NCI-H524 (cell line): Measurements from ENCODE around the gene PNKP.

Experiments used
- DNase-seq, 2 experiments: peaks; one replicate each; lab custom pipeline; 2025; lab: John Stamatoyannopoulos, UW

PNKP gene

DNA sequence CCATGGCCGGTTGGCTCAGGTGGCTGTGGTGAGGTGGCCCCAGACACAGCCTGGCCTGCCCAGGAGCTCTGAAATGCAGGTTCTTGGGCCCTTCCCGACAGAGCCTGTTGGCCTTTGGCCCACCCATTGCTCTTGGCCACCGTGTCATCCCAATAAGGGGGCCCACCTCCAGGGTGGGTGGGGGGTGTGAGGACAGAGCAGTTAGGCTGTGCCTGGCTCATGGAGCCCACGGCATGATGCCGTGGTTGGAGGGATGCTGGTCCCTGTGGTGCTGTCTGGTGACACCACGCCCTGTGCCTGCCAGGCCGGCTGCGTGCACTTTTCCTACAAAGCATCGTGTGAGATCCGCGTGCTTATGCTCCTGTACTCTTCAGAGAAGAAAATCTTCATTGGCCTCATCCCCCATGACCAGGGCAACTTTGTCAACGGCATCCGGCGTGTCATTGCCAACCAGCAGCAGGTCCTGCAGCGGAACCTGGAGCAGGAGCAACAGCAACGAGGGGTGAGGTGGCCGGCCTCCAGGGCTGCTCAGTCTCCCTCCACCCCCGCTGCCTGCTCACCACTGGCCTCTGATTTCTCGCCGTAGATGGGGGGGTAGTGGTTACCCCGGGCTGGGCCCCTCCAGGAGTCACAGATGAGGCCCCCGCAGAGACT is 7.6 kb downstream of the PNKP start:
- DNase-seq = no peak

DNA sequence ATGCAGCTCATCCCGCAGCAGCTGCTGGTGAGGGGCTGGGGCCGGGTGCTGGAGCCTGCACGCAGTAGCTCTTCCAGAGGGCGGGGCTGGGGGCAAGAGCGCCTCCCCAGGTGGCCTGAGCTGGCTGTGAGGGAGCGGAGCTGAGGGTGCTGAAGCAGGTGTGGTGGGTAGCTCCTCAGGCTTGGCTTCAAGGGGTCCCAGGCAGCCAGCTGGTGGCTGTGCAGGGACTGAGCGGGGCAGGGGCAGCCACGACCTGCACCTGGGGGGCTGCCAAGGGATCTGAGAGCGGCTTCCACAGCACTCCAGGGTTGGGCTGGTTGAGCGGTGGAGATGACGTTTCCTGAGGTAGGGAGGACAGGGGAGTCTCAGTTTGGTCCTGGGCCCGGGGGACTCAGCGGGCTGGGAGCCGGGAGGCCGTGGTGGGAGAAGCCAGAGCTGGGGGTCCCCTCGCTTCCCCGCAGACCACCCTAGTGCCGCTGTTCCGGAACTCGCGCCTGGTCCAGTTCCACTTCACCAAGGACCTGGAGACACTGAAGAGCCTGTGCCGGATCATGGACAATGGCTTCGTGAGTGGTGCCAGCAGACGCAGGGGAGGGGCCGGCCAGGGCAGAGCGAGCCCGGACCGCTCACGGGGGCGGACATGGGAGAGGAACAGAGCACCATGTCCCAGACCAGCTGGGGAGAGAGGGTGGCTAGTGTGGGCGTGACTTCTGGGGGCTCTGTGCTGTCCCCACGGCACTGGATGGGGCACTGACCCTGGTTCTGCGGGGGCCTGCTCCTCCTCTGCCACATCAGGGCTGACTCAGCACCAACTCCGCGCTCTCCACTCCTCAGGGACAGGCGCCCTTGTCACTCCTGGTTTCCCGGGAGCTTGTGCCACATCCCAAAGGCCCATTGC is 9.0 kb downstream of the PNKP start:
- DNase-seq = no peak

DNA sequence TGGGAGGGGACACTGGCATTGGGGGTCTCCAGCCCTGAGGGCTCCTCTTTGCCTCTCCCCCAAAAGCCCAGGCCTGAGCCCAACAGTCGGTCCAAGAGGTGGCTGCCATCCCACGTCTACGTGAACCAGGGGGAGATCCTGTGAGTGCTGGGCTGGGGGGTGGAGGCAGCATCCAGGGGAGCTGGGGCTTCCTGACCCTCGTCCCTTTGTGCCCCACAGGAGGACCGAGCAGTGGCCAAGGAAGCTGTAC is 9.6 kb downstream of the PNKP start:
- DNase-seq = no peak

DNA sequence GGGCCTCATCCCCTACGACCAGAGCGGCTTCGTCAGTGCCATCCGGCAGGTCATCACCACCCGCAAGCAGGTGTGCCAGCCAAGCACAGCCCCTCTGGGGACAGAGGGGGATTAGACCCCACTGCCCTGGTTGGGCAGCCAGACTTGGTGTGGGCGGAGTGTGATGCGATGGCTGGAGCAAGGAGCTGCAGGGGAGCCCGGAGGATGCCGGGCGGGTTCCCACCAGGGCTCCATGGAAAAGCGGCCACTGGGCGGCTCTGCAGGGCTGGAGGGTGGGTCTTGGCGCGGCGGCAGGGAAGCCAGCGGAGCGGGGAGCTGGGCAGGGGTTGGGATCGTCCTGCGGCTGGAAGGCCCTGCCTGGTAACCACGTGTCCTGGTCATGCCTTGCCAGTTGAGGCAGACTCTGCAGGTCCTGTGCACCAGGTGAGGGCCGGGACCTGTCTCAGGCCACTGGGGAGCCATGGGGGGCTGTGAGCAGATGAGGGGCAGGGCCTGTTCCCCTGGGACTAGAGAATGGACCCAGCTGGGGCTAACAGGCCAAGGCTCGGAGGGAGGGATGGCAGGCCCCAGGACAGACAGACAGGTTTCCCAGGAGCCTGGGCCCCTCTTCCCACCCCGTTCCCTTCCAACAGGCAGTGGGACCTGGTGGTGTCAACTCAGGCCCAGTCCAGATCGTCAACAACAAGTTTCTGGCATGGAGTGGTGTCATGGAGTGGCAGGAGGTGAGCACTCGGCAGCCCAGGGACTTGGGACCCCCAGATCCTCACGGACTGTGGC is 10.1 kb downstream of the PNKP start:
- no peak for DNase-seq

GRCh38 chr19:49856574-49857021 is 10.8 kb downstream of the PNKP start:
- DNase-seq = no peak

DNA sequence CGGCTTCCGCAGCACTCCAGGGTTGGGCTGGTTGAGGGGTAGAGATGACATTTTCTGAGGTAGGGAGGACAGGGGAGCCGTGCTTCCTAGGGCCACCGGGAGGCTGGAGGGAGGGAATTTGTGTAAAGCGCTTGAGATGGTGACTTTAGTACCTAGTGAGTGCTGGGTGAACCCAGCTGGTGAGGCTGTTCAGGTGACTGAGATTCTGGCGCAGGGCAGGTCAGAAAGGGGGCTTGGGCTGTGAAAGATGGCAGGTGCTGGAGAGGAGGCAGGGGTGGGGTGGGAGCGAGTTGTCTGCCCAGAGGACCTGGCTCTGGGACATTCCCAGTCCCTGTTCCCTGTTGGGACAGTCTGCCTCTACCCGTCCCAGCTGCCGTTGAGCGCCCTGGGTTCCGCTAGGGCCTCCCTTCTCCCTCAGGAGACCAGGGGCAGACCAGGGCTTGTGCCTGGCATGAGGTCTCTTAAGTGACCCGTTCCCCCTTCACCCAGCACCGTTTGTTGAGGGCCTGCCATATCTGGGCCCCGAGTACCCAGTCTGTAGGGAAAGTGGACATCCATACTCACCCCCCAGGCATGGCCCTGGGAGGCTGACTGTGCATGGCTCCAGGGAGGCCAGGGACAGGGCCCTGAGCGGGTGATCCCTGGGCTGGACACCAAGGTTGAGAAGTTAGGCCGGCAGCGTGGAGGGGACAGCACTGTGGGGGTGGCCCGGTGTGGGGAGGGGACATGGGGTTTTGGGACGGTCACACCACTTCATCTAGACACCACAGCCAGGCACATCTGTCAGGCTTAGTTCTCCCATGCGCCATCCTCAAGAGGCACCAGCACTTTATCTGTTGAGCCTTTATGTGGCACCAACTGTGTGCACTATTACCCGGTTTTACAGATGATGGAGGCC is 11.5 kb downstream of the PNKP start:
- DNase-seq = no peak

- DNase-seq = no peak
Observed at GRCh38 chr19:49855277-49855675, 12.1 kb downstream of the PNKP start.

DNA sequence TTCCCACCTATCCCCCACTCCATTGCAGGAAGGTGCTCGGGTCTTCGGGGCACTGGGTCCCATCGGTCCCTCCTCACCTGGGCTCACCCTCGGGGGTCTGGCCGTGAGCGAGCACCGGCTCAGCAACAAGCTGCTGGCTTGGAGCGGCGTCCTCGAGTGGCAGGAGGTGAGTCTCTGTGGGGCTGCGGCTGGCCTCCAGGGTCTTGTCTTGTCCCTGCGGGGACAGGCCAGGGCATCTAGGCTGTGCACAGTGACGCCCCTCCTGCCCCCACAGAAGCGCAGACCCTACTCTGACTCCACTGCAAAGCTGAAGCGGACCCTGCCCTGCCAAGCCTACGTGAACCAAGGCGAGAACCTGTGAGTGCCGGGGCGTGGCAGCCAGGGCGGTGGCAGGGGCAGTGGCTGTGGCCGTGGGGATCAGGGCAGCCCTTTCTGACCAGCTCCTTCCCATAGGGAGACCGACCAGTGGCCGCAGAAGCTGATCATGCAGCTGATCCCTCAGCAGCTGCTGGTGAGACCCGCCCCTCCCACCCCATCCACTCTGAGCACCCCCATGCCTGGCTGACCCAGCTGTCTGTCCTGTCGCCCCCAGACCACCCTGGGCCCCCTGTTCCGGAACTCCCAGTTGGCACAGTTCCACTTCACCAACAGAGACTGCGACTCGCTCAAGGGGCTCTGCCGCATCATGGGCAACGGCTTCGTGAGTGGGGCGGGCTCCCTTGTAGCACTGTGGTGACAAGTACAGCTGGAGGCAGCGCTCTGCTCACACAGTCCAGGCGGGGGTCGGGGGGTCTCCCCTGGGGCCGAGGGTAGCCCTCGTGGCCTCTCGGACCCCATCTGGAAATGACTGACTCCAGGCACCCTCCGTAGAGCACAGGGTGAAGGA is 12.8 kb downstream of the PNKP start:
- DNase-seq = no peak

GRCh38 chr19:49853852-49854377 is 13.5 kb downstream of the PNKP start:
- DNase-seq = no peak

DNA sequence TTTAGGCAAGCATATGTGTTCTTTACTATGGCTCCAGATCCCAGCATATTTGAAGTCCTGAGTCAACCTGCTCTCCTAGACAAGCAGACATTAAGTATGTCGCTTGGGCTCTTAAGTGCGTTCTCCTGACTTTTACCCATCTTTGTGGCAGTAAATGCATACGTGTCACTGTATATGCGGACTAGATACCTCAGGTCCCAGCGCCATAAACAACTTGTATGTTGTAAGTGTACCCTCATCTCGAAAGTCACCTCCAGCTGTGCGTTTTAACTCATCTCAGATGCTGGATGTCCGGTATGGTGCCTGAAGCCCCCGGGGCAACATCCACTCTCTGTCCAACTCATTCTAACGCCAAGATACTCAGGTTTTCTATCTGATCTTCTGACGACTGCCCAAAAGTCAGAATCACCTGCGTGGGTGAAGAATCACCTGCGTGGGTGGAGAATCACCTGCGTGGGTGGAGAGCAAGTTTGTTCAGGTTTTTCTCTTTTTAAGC is 14.7 kb downstream of the PNKP start:
- no peak for DNase-seq

DNA sequence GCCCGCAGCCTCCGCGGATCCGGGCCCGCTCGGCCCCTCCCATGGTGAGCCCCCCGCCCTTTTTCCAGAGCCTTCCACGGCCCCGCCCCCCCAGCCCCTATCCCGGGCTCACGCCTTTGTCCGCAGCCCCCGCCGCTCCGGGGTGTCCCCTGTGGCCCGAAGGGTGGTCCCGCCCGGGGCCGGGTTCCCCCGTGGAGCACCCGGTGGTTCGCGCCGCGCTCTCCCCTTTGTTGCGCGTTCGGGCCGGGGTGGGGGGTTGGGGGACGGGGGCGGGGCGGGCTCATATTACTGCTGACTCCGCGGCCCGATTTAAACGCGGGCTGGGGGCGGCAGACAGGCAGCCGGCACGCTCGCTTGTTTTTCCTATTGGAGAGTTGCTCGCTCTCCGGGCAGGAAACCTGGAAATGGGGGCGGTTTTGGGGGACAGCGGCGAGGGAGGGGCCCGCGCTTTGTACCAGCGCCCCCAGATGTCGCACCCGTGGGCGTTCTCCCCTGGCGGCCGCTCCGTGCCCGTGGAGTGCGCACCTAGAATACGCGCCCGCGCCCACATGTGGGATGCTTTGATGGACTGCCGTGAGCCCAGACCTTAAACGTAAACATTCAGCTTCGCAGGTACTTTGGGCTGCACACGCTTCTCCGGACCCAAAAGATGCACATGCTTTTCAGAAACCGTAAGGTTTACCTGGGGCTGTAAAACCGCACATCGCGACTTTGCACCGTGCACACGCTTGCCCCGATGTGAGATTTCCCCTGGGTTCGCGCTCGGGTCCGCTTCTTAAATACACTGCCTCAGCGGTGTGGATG is 15.7 kb downstream of the PNKP start:
- DNase-seq = no peak

- peak; percentile 94 for DNase-seq
Observed at GRCh38 chr19:49850487-49851342, 16.7 kb downstream of the PNKP start, which contains the start of gene PTOV1. Gene PTOV1, plus strand, starts transcription at chr19:49851159.

DNA sequence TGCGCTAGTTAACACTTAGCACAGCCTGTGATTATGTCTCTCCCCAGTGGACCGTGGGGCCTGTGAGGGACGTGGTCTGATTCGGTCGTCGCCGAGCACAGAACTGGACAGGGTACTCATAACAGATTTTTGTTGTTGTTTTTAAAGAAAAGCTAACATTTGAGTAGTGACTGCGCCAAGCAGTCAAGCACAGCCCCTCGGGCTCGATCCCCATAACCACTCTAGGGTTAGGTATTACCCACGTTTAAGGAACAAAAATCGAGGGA is 17.2 kb downstream of the PNKP start:
- DNase-seq = no peak

DNA sequence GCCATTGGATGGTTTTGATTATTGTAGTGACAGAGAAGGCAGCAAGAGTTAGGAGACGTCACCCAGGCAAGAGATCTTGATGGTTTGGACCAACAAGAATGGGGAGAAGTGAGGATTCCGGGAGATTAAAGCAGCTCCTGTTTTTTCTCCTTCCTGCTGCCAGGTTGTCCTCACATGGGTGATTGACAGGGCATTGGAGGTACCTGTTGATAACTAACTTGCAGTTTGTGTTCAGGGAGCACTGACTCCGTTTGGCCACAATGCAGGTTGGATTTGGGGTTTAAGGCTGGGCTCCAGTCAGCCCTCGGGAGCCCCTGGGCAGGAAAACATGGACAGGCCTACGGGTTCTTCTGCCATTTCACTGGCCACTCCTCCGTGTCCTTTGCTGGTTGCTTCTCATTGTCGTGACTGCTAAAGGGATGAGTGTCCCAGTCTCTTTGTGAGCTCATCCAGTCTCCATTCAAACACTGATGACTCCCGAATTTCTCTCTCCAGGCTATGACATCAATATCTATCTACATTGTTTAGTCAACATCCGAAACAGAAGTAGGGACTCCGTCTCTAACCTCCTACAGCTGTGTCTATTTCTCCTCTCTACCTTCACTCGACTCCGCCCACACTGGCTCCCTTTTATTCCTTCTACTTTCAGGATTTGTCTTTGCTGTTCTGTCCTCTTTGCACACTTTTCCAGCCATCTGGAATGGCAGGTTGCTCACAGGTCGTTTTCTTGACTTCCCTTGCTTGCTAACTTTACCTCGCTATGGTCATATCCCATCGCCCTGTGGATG is 17.7 kb downstream of the PNKP start:
- DNase-seq = no peak

DNA sequence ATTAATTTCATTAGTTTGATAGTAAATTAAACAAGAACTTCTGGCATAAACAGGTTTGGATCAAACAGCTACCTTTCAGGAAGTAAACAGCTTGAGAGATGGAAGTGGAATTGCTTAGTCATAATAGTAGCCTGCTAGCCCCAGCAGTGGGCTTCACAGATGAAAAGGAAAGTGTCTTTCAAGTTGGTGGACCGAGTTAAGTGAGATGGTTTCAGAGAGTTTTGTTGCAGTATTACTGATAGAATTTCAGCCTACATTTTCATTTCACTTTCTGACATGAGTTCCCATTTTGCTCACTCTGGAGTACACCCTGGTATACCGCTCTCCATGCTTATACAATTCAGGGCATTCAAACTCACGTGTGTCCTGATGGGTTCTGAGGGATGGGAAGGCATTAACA is 18.4 kb downstream of the PNKP start:
- no peak for DNase-seq

- DNase-seq = no peak
Observed at GRCh38 chr19:49847731-49848696, 19.4 kb downstream of the PNKP start.

DNA sequence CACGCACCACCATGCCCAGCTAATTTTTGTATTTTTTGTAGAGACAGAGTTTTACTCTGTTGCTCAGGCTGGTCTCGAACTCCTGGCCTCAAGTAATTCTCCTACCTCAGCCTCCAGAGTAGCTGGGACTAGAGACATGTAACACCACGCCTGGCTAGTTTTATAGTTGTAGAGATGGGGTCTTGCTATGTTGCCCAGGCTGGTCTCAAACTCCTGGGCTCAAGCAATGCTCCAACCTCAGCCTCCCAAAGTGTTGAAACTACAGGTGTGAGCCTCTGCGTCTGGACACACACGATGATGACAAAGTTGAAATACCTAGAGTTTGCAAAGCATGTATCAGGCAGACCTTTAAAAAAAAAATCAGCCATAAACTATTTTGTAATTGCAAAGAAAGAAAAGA is 21.0 kb downstream of the PNKP start:
- DNase-seq = no peak
